Breast epithelium (tissue), 3 donors: Measurements from ENCODE around the gene PHF21A.

Experiments used
- CTCF ChIP-seq, 3 donors: fragments of 450-650 bp; IDR thresholded peaks; one replicate each; pipeline ENCODE4 v1.5.1; 2016 to 2017; ENCODE audit warnings: antibody characterized with exemption in 3 of 3, mild to moderate bottlenecking in 3 of 3, moderate library complexity in 3 of 3
- POLR2A ChIP-seq: fragments of 450-650 bp; IDR thresholded peaks from one replicate; pipeline ENCODE4 v1.6.1; 2016; ENCODE audit warnings: antibody characterized with exemption, mild to moderate bottlenecking, moderate library complexity
- POLR2AphosphoS5 ChIP-seq, 3 donors: sonication (generic); formaldehyde crosslinking; IDR thresholded peaks; one replicate each; pipeline ENCODE4 v1.6.1; 2017; ENCODE audit warnings: antibody characterized with exemption in 3 of 3

GRCh38 chr11:45887587-45887986 is 233.7 kb downstream of the PHF21A start:
- TF ChIP-seq CTCF (IDR thresholded peaks at IDR 0.05) (no peak), POLR2A (no peak), POLR2AphosphoS5 (IDR thresholded peaks at IDR 0.05) (no peak)
